PC-9 (cell line): ENCODE measurements around the gene CFAP44.

Source experiments
- CTCF ChIP-seq: fragments of 200-600 bp; sonication (generic); conservative IDR thresholded peaks from 2 replicates; pipeline ENCODE4 v1.6.1; 2017; ENCODE audit warnings: mixed run types, antibody characterized with exemption, mild to moderate bottlenecking, moderate library complexity
- EZH2 ChIP-seq: fragments of 200-600 bp; sonication (generic); IDR thresholded peaks from 2 replicates; pipeline ENCODE4 v1.8.0; 2017; ENCODE audit warnings: antibody characterized with exemption, low read depth

- TF ChIP-seq CTCF (no peak), EZH2 (no peak)
These were observed at the start of gene CFAP44 for GRCh38 chr3:113441051-113441770.
